HCT116 (cell line): ENCODE results near the gene PYGO2.

ENCODE experiments used
- ATF3 ChIP-seq: IDR thresholded peaks from 2 replicates; pipeline ENCODE4 v1.6.1; 2012
- CEBPB ChIP-seq: IDR thresholded peaks from 2 replicates; pipeline ENCODE4 v1.6.1; 2012; ENCODE audit warnings: low read depth
- EZH2 ChIP-seq: fragments of 200-600 bp; sonication (generic); IDR thresholded peaks from 2 replicates; pipeline ENCODE4 v1.6.1; 2017; ENCODE audit warnings: antibody characterized with exemption, mixed run types
- FOSL1 ChIP-seq: IDR thresholded peaks from 2 replicates; pipeline ENCODE4 v1.6.1; 2012; ENCODE audit warnings: low read depth
- POLR2A ChIP-seq: IDR thresholded peaks from 2 replicates; pipeline ENCODE4 v1.7.0; 2011; ENCODE audit warnings: borderline replicate concordance; ENCODE audit not compliant: insufficient read depth, insufficient read length; ENCODE audit errors: extremely low read depth
- POLR2AphosphoS5 ChIP-seq: IDR thresholded peaks from 2 replicates; pipeline ENCODE4 v1.6.1; 2011; ENCODE audit warnings: mild to moderate bottlenecking, low read depth, low read length, moderate library complexity
- RAD21 ChIP-seq: IDR thresholded peaks from 2 replicates; pipeline ENCODE4 v1.6.1; 2012; ENCODE audit warnings: low read depth, mild to moderate bottlenecking
- SP1 ChIP-seq: IDR thresholded peaks from 2 replicates; pipeline ENCODE4 v1.6.1; 2012; ENCODE audit warnings: low read depth
- SRF ChIP-seq: IDR thresholded peaks from 2 replicates; pipeline ENCODE4 v1.6.1; 2012; ENCODE audit warnings: low read depth
- TCF7L2 ChIP-seq: IDR thresholded peaks from 2 replicates; pipeline ENCODE4 v1.7.0; 2011; ENCODE audit warnings: borderline replicate concordance, inconsistent platforms; ENCODE audit not compliant: insufficient read depth, insufficient read length; ENCODE audit errors: extremely low read depth
- YY1 ChIP-seq: IDR thresholded peaks from 2 replicates; pipeline ENCODE4 v1.6.1; 2011; ENCODE audit warnings: low read length, low read depth, moderate library complexity, mild to moderate bottlenecking; ENCODE audit not compliant: insufficient replicate concordance; ENCODE audit errors: extremely low read depth
- ZBTB33 ChIP-seq: IDR thresholded peaks from 2 replicates; pipeline ENCODE4 v1.6.1; 2011; ENCODE audit warnings: mild to moderate bottlenecking, low read length, moderate library complexity; ENCODE audit not compliant: insufficient replicate concordance; ENCODE audit errors: extremely low read depth
- TF ChIP-seq, protein P1 (sequence below), 3 experiments: fragments of 200-600 bp in 1 of 3; sonication (generic) in 1 of 3; IDR thresholded peaks in 2 of 3; conservative IDR thresholded peaks in 1 of 3; 2 replicates each; pipeline ENCODE4 v1.5.1; 2012 to 2017; ENCODE audit warnings: low read depth in 2 of 3, low read length in 2 of 3, antibody characterized with exemption in 1 of 3, borderline replicate concordance in 1 of 3, control low read depth in 1 of 3, mild to moderate bottlenecking in 1 of 3, mixed read lengths in 1 of 3, mixed run types in 1 of 3, moderate library complexity in 1 of 3; ENCODE audit not compliant: insufficient read depth in 1 of 3
- TF ChIP-seq, protein P2 (sequence below): IDR thresholded peaks from 2 replicates; pipeline ENCODE4 v1.6.1; 2012; ENCODE audit warnings: low read depth

DNA sequence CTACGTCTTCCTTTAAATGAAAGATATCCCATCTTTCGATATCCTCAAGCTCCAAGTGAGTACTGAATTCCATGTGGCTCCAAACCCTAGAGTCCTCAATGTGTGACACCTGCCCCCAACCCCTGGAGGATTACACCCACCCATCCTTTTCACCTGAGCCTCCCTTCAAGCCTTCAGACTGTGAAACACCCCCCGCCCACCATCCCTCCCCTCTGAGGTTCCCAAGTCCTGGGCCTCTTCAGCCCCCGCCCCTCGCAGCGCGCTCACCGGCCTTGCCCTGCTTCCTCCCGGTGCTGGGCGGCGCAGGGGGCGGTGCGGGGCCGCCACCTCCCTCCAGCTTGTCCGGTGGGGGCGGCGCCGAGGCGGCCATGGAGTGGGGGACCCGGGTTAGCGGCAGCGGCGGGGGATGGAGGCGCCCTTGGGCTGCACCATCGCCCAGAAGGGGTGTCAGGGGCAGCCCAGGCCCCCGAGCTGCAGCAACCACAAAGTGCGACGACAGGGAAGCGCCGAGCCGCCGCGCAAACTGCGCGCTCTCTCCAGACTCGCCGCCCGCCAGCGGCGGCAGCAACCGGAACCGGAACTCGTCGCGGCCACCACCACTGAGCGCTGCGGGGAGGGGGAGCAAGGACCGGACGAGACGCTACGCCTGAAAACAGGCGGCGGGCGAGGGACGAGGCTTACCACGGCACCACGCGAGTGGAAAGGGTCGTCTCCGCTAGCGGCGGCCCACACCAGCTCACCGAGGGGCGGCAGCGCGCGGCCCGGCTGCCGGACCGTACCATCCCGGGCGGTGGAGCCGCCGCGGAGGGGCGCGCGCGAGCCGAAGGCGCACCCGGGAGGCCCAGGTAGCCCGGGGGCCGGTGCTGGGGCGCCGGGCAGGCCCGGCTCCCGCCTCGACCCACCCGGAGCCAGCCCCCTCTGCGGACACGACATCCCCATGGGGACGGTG lies at the start of gene PYGO2:
- TF ChIP-seq POLR2AphosphoS5 (peak; percentile 83), POLR2A (peak; percentile 65), TCF7L2 (peak; percentile 61), ZBTB33 (no peak), FOSL1 (no peak), YY1 (peak; percentile 63), CEBPB (no peak), RAD21 (no peak; the same call in 1 of the 2 replicates), EZH2 (no peak), ATF3 (no peak), SRF (no peak), SP1 (peak; percentile 32; the same call in 1 of the 2 replicates)
- TF ChIP-seq, protein P1, sequence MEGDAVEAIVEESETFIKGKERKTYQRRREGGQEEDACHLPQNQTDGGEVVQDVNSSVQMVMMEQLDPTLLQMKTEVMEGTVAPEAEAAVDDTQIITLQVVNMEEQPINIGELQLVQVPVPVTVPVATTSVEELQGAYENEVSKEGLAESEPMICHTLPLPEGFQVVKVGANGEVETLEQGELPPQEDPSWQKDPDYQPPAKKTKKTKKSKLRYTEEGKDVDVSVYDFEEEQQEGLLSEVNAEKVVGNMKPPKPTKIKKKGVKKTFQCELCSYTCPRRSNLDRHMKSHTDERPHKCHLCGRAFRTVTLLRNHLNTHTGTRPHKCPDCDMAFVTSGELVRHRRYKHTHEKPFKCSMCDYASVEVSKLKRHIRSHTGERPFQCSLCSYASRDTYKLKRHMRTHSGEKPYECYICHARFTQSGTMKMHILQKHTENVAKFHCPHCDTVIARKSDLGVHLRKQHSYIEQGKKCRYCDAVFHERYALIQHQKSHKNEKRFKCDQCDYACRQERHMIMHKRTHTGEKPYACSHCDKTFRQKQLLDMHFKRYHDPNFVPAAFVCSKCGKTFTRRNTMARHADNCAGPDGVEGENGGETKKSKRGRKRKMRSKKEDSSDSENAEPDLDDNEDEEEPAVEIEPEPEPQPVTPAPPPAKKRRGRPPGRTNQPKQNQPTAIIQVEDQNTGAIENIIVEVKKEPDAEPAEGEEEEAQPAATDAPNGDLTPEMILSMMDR (IDR thresholded peaks at IDR 0.05 in 2 of 3, conservative IDR thresholded peaks at IDR 0.05 in 1 of 3; ENCODE audit: borderline replicate concordance in 1 of 3, insufficient read depth in 1 of 3, low read depth in 2 of 3, low read length in 2 of 3), result peak in 2 of 3 experiments; percentile 32 to 54; a peak in 3 of 6 replicates
- TF ChIP-seq, protein P2, sequence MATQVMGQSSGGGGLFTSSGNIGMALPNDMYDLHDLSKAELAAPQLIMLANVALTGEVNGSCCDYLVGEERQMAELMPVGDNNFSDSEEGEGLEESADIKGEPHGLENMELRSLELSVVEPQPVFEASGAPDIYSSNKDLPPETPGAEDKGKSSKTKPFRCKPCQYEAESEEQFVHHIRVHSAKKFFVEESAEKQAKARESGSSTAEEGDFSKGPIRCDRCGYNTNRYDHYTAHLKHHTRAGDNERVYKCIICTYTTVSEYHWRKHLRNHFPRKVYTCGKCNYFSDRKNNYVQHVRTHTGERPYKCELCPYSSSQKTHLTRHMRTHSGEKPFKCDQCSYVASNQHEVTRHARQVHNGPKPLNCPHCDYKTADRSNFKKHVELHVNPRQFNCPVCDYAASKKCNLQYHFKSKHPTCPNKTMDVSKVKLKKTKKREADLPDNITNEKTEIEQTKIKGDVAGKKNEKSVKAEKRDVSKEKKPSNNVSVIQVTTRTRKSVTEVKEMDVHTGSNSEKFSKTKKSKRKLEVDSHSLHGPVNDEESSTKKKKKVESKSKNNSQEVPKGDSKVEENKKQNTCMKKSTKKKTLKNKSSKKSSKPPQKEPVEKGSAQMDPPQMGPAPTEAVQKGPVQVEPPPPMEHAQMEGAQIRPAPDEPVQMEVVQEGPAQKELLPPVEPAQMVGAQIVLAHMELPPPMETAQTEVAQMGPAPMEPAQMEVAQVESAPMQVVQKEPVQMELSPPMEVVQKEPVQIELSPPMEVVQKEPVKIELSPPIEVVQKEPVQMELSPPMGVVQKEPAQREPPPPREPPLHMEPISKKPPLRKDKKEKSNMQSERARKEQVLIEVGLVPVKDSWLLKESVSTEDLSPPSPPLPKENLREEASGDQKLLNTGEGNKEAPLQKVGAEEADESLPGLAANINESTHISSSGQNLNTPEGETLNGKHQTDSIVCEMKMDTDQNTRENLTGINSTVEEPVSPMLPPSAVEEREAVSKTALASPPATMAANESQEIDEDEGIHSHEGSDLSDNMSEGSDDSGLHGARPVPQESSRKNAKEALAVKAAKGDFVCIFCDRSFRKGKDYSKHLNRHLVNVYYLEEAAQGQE, result no peak
